GM23338 (cell line): Measurements from ENCODE around the gene DLX3.

ENCODE experiments used
- CREB1 ChIP-seq: fragments of 250-450 bp; sonication (Bioruptor Pico); IDR thresholded peaks from 2 replicates; pipeline ENCODE4 v1.5.0; 2020; ENCODE audit warnings: low read depth, mild to moderate bottlenecking, moderate library complexity
- ETS1 ChIP-seq: IDR thresholded peaks from 2 replicates; pipeline ENCODE4 v1.6.1; 2016; ENCODE audit warnings: antibody characterized with exemption
- EZH2 ChIP-seq: fragments of 200-600 bp; sonication (generic); IDR thresholded peaks from one replicate; pipeline ENCODE4 v1.8.0; 2017; ENCODE audit warnings: antibody characterized with exemption, mild to moderate bottlenecking, low read depth; ENCODE audit not compliant: unreplicated experiment
- EZH2phosphoT487 ChIP-seq: fragments of 200-600 bp; sonication (generic); IDR thresholded peaks from one replicate; pipeline ENCODE4 v1.8.1; 2018; ENCODE audit warnings: antibody characterized with exemption; ENCODE audit not compliant: unreplicated experiment
- JUNB ChIP-seq: IDR thresholded peaks from one replicate; pipeline ENCODE4 v1.6.1; 2016; ENCODE audit warnings: antibody characterized with exemption; ENCODE audit not compliant: unreplicated experiment
- NANOG ChIP-seq: IDR thresholded peaks from 2 replicates; pipeline ENCODE4 v1.6.1; 2016; ENCODE audit warnings: antibody characterized with exemption, borderline replicate concordance
- POLR2AphosphoS5 ChIP-seq: IDR thresholded peaks from 2 replicates; pipeline ENCODE4 v1.6.1; 2016; ENCODE audit warnings: antibody characterized with exemption, low read depth
- STAT1 ChIP-seq: IDR thresholded peaks from one replicate; pipeline ENCODE4 v1.6.1; 2016; ENCODE audit warnings: antibody characterized with exemption; ENCODE audit not compliant: unreplicated experiment
- ZNF114 ChIP-seq: fragments of 250-450 bp; sonication (Bioruptor Pico); IDR thresholded peaks from 2 replicates; pipeline ENCODE4 v1.5.0; 2020; ENCODE audit warnings: mild to moderate bottlenecking, moderate library complexity
- TF ChIP-seq, protein P1 (sequence below), 2 experiments: fragments of 200-600 bp in 1 of 2; sonication (generic) in 1 of 2; conservative IDR thresholded peaks; 2 replicates each; pipeline versions ENCODE4 v1.5.1 to v1.6.1; 2016 to 2017; ENCODE audit warnings: antibody characterized with exemption in 2 of 2, low read depth in 2 of 2, mild to moderate bottlenecking in 2 of 2, moderate library complexity in 1 of 2
- TF ChIP-seq, protein P2 (sequence below): IDR thresholded peaks from one replicate; pipeline ENCODE4 v1.6.1; 2018; ENCODE audit warnings: antibody characterized with exemption; ENCODE audit not compliant: unreplicated experiment

- TF ChIP-seq, protein P1, sequence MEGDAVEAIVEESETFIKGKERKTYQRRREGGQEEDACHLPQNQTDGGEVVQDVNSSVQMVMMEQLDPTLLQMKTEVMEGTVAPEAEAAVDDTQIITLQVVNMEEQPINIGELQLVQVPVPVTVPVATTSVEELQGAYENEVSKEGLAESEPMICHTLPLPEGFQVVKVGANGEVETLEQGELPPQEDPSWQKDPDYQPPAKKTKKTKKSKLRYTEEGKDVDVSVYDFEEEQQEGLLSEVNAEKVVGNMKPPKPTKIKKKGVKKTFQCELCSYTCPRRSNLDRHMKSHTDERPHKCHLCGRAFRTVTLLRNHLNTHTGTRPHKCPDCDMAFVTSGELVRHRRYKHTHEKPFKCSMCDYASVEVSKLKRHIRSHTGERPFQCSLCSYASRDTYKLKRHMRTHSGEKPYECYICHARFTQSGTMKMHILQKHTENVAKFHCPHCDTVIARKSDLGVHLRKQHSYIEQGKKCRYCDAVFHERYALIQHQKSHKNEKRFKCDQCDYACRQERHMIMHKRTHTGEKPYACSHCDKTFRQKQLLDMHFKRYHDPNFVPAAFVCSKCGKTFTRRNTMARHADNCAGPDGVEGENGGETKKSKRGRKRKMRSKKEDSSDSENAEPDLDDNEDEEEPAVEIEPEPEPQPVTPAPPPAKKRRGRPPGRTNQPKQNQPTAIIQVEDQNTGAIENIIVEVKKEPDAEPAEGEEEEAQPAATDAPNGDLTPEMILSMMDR (conservative IDR thresholded peaks at IDR 0.05; ENCODE audit: low read depth in 2 of 2): no peak
- TF ChIP-seq EZH2: no peak
- TF ChIP-seq ZNF114: no peak
- no peak for TF ChIP-seq POLR2AphosphoS5
- TF ChIP-seq, protein P2, sequence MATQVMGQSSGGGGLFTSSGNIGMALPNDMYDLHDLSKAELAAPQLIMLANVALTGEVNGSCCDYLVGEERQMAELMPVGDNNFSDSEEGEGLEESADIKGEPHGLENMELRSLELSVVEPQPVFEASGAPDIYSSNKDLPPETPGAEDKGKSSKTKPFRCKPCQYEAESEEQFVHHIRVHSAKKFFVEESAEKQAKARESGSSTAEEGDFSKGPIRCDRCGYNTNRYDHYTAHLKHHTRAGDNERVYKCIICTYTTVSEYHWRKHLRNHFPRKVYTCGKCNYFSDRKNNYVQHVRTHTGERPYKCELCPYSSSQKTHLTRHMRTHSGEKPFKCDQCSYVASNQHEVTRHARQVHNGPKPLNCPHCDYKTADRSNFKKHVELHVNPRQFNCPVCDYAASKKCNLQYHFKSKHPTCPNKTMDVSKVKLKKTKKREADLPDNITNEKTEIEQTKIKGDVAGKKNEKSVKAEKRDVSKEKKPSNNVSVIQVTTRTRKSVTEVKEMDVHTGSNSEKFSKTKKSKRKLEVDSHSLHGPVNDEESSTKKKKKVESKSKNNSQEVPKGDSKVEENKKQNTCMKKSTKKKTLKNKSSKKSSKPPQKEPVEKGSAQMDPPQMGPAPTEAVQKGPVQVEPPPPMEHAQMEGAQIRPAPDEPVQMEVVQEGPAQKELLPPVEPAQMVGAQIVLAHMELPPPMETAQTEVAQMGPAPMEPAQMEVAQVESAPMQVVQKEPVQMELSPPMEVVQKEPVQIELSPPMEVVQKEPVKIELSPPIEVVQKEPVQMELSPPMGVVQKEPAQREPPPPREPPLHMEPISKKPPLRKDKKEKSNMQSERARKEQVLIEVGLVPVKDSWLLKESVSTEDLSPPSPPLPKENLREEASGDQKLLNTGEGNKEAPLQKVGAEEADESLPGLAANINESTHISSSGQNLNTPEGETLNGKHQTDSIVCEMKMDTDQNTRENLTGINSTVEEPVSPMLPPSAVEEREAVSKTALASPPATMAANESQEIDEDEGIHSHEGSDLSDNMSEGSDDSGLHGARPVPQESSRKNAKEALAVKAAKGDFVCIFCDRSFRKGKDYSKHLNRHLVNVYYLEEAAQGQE: no peak
- TF ChIP-seq EZH2phosphoT487: no peak
- no peak for TF ChIP-seq ETS1
- TF ChIP-seq NANOG: no peak
- TF ChIP-seq JUNB: no peak
- TF ChIP-seq STAT1: no peak
- TF ChIP-seq CREB1 (CRISPR knock-in tag): no peak
Observed at GRCh38 chr17:49980703-49981197, 14.3 kb downstream of the DLX3 start.
